ENCODE measurements around the gene RCSD1.

RCSD1 gene

DNA sequence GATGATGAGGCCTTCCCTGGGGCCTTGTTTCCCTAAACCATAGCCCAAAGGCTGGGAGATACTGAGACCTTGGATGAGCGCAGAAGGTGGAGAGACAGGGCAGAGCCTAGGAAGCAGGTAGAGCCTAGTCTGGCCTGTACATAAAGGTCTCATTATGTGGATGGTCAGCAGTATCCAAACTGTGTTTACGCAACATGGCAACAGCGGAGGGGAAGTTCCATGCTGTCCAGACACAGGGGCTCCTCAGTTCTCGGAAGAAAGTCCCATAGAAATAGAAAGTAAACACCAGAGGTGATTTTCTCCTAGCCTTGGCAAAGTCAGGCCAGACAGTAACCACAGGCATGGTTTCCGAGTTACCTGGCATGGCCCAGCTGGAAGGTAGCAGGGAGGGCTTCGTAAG lies 49.7 kb downstream of the RCSD1 start:
- DNase-seq (ENCODE audit: low read depth), result no peak
- no peak overlapping the region for H3K4me3 ChIP-seq (ENCODE audit: low read depth, low read length)

DNA sequence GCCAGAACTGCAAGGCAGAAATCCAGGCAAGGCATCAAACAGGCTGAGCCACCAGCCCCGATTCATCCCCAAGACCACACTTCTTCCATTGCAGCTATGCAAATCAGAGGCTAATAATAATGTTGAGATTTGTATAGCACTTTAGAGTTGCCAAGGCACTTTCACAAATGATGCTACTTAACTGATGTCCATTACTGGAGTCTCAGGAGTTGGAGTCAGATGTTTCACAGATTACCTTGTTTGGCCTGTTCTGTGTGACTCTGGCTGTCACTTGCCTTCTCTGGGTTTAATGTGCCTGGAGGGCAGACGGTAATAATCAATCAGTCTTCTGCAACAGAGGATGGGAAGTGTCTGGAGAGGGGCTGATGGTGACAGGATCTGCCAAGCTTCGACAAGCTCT lies 51.0 kb downstream of the RCSD1 start:
- no peak for DNase-seq (ENCODE audit: low read depth)
- no peak overlapping the region for H3K4me3 ChIP-seq (ENCODE audit: low read depth, low read length)

- DNase-seq (ENCODE audit: low read depth), result no peak
- H3K4me3 ChIP-seq (ENCODE audit: low read depth, low read length), result no peak overlapping the region
Observed at GRCh38 chr1:167681451-167682098, 51.5 kb downstream of the RCSD1 start.

GRCh38 chr1:167683226-167683625 lies 53.2 kb downstream of the RCSD1 start:
- H3K4me3 ChIP-seq (ENCODE audit: low read depth, low read length), result no peak overlapping the region
- no peak for DNase-seq (ENCODE audit: low read depth)

DNA sequence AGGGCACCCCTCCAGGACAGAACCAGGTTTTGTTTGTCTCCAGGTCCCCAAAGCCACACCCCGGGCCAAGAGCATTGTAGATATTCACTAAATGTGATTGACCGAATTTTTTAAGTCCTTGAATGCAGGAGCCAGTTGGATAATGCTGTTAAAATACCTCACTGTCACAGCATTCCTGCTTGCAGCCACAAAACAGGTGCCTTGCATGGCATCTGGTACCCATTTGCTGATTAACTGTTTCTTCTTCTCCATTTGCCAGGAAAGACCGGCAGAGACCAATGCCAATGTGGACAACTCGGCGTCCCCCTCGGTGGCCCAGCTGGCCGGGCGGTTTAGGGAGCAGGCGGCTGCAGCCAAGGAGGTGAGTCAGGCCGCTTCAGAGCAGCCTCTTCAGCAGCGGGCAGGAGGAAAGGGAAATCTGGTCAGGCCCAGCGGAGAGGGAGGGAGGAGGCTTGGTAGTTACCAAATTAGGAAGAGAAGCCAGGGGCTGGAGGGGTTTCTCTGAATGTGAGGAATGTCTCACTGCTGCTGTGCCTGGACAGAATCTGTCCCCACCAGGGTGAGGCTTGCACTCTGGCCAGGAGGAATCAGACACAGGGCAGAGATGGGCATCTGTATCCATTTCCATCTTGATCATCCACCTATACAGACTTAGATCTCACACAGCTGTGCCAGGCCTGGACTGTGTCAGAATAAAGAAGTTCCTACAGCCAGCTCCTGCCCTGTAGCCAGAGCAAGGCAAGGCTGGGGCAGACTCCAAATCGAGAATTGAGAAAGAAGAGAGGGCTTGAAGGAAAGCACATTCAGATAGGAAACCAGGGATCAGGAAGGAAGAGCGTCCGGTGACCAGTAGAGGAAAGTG lies 53.8 kb downstream of the RCSD1 start:
- H3K4me3 ChIP-seq (ENCODE audit: low read depth, low read length), result no peak overlapping the region
- no peak for DNase-seq (ENCODE audit: low read depth)

DNA sequence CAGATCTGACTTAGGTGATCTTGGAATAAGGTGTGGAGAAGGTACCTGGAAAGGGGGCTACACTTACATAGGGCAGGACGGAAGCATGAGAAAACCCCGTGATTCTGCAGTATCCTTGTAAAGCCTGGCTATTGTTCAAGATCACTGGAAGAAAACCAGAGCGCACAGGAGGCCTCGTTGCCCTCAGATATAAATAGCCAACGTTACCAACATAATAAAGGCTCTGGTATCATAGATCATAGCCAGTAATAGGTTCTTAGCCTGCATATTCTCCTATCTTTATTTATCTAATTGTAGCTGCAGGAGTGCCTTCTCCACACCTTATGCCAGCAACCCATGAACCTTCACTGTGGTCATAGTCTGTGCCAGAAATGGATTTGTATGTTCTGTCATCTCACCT lies 55.8 kb downstream of the RCSD1 start:
- no peak for DNase-seq (ENCODE audit: low read depth)
- no peak overlapping the region for H3K4me3 ChIP-seq (ENCODE audit: low read depth, low read length)

GRCh38 chr1:167687919-167688519 lies 58.0 kb downstream of the RCSD1 start:
- peak; percentile 49 for DNase-seq (ENCODE audit: low read depth)
- no peak overlapping the region for H3K4me3 ChIP-seq (ENCODE audit: low read depth, low read length)

GRCh38 chr1:167689567-167689920 lies 59.5 kb downstream of the RCSD1 start:
- DNase-seq (ENCODE audit: low read depth), result no peak

DNA sequence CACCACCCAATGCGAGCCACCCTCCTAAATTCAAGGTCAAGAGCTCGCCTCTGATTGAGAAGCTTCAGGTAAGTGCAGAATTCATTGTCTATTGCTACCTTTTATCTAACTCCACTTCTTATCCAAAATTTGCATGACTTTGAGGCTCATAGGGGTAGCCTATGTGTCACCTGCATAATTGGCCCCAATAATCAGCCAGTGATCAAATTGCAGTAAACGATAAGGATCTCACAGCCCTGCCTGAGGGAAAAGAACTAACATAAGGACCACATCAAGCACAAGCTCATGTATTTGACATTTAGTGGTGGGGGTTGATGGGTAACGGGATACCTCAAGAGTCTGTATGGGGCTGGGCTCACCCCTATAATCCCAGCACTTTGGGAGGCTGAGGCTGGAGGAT lies 60.0 kb downstream of the RCSD1 start:
- H3K4me3 ChIP-seq (ENCODE audit: low read depth, low read length), result no peak overlapping the region
- no peak for DNase-seq (ENCODE audit: low read depth)

More at GRCh38 chr1:167689567-167689920, 59.5 kb downstream of the RCSD1 start:
- no peak overlapping the region for H3K4me3 ChIP-seq (ENCODE audit: low read depth, low read length)

DNA sequence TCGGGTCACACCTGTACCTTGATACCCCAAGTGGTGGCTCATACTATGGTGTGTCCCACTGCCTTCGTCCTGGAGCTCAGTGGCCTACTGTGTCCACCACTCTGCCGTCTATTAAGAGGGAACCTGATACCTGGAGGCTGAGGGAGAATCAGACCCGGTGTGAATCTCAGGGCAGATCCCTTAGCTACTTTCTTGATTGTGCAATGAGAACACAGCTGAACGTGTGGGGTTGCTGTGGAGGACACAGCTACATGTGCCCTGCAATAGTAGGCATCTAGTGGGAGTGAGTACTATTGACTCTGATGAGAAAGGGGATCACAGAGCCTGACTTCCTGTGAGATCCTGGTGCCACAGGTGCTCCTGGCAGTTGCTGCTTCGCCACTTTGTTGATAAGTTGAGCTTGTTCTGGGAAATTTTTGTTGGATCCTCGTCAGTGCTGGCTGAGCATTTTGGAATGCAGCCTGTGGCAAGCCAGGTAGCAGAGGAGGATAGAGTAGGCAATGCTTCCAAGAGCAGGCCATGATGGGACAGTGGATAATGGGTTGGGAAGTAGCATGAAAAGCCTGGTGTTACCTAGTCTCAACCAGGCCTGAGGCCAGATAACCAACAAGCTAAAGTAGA lies 63.5 kb downstream of the RCSD1 start:
- no peak overlapping the region for H3K4me3 ChIP-seq (ENCODE audit: low read depth, low read length)
- DNase-seq (ENCODE audit: low read depth), result no peak

- no peak for DNase-seq (ENCODE audit: low read depth)
- H3K4me3 ChIP-seq (ENCODE audit: low read depth, low read length), result no peak overlapping the region
Observed at GRCh38 chr1:167694691-167695090, 64.7 kb downstream of the RCSD1 start.

- DNase-seq (ENCODE audit: low read depth), result no peak
Observed at GRCh38 chr1:167695147-167695546, 65.1 kb downstream of the RCSD1 start.

DNA sequence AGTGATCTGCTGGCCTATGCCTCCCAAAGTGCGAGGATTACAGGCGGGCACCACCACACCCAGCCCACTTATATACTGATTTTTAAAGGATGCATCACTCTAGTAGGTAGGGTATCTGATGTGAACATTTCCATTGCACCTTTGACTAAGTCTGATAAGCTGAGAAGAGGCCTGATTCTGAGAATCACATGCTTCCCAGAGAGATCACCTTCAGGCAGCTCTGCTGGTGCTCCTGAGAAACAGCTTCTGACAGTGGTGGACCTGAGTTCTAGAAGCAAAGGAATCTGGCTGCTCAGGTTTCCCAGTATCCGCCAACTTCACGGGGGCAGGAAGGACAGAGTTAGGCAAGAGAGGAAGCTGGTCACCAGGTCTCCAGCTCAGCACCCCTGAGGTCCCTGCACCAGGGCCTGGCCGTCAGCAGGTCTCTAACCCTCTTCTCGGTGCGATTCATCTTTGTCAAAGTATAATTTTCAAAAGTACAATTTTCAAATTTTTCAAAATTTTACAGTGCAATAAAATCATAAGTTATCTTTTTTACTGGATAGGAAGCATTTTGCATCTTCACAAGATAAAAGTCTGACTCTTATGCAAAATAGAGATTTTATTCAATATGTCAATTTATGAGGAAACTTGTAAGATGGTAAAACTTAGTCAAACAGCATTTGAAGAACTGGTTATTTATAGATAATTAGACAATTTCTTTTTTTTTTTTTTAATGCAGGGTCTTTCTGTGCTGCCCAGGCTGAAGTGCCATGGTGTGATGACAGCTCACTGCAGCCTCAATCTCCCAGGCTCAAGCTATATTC lies 65.9 kb downstream of the RCSD1 start:
- H3K4me3 ChIP-seq (ENCODE audit: low read depth, low read length), result no peak overlapping the region
- no peak for DNase-seq (ENCODE audit: low read depth)

More at GRCh38 chr1:167695147-167695546, 65.1 kb downstream of the RCSD1 start:
- no peak overlapping the region for H3K4me3 ChIP-seq (ENCODE audit: low read depth, low read length)

- H3K4me3 ChIP-seq (ENCODE audit: low read depth, low read length), result no peak overlapping the region
- DNase-seq (ENCODE audit: low read depth), result no peak
Observed at GRCh38 chr1:167697667-167698141, 67.7 kb downstream of the RCSD1 start.

GRCh38 chr1:167698313-167698712 lies 68.3 kb downstream of the RCSD1 start:
- DNase-seq (ENCODE audit: low read depth), result no peak
- no peak overlapping the region for H3K4me3 ChIP-seq (ENCODE audit: low read depth, low read length)

DNA sequence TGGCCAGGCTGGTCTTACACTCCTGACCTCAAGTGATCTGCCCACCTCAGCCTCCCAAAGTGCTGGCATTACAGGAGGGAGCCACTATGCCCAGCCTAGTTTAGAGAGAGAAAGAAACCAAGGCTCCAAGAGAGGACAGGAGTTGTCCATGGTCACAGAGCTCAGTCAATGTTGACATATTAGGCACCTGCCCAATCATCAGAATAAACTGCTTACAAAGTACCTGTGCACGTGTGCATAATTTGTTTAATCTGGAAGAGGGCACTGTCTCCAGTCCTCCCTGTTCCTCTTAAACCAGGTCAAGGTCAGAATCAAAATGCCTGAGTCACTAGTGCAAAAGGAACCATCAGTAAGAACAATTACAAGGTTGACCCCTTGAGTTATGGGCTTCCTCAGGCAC lies 71.5 kb downstream of the RCSD1 start:
- H3K4me3 ChIP-seq (ENCODE audit: low read depth, low read length), result no peak overlapping the region
- no peak for DNase-seq (ENCODE audit: low read depth)

GRCh38 chr1:167703557-167703956 lies 73.5 kb downstream of the RCSD1 start:
- H3K4me3 ChIP-seq (ENCODE audit: low read depth, low read length), result no peak overlapping the region
- DNase-seq (ENCODE audit: low read depth), result no peak

GRCh38 chr1:167704715-167705114 lies 74.7 kb downstream of the RCSD1 start:
- H3K4me3 ChIP-seq (ENCODE audit: low read depth, low read length), result no peak overlapping the region
- DNase-seq (ENCODE audit: low read depth), result no peak

DNA sequence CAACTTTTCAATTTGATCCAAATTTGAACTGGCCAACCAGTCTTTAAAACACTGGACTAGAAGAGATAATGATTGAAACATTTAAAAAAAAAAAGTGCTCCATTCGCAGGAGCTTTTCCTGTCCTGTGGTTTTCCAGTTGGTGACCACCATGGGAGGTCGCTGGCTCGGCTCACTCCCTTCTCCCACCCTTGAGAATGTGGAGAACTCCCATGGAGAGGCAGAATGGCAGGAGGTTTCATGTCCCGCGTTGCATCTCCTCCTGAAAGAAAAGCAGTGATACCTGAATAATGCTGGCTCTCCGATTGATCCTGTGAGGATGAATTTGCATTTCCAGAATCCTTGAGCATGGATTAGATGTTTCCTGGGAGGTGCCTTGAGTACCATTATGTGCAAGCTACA lies 75.2 kb downstream of the RCSD1 start:
- H3K4me3 ChIP-seq (ENCODE audit: low read depth, low read length), result no peak overlapping the region
- DNase-seq (ENCODE audit: low read depth), result no peak
